Measurements from ENCODE around the gene NUDT16L1. TPM values are rescaled to one million over a fixed set of nuclear protein-coding genes. Genes with fewer than 3 reads are reported as not detected.

Gene NUDT16L1
- total RNA-seq, 2 experiments from 2014 or later, result 14.9 to 15.9 TPM

DNA sequence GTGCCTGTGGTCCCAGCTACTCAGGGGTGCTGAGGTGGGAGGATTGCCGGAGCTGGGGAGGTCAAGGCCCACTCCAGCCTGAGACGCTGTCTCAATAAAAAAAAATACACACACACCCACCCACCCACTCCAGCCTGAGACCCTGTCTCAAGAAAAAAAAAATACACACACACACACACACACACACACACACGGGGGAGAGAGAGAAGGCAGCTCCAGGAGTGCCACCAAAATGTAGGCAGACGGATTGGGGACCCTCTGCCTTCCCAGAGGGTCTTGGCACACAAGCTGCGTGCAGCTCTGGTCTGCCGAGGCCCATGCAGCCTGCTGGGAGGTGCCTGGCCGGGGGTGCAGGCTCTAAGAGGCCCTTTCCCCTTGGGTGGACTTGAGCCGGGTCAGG lies 5.9 kb upstream of the NUDT16L1 start:
- no peak overlapping the region for H3K27ac ChIP-seq (ENCODE audit: low read depth, low read length, poor library complexity, severe bottlenecking)
- H3K9me3 ChIP-seq (ENCODE audit: low read length), result no peaks in the 10 kb centered on the region
- H3K4me3 ChIP-seq (ENCODE audit: low read depth, low read length, poor library complexity, severe bottlenecking), result no peak overlapping the region
- CTCF ChIA-PET (ENCODE audit: unreplicated experiment), result no interaction called here
- TF ChIP-seq EZH2phosphoT487 (IDR thresholded peaks at IDR 0.05; ENCODE audit: borderline replicate concordance, low read depth, low read length) (no peak), CTCF (conservative IDR thresholded peaks at IDR 0.05; ENCODE audit: low read length) (no peak)
- no peaks in the 10 kb centered on the region for H4K20me1 ChIP-seq (ENCODE audit: insufficient read depth, low read length)
- DNase-seq (ENCODE audit: low spot score), result no peak
- no peaks in the 10 kb centered on the region for H3K9me2 ChIP-seq (ENCODE audit: insufficient read depth, low read length)
- H3K4me2 ChIP-seq (ENCODE audit: low read length), result no peak overlapping the region
- H3K36me3 ChIP-seq (ENCODE audit: insufficient read depth, low read length), result no peaks in the 10 kb centered on the region
- H3K79me2 ChIP-seq (ENCODE audit: insufficient read depth, low read depth, low read length), result no peaks in the 10 kb centered on the region
- BruUV-seq (replicated peaks), result no TSS peak
- intact Hi-C loops (cut with micrococcal nuclease; ENCODE audit: unreplicated experiment), result no loop called here
- no peak overlapping the region for H2AFZ ChIP-seq (ENCODE audit: low read length)
- H3K4me1 ChIP-seq (ENCODE audit: insufficient read depth, low read length, poor library complexity, severe bottlenecking), result no peaks in the 10 kb centered on the region
- POLR2A ChIA-PET, result no interaction called here

GRCh38 chr16:4687946-4688673 lies 5.3 kb upstream of the NUDT16L1 start:
- ChIA-PET CTCF (ENCODE audit: unreplicated experiment) (no interaction called here), POLR2A (no interaction called here)
- Histone ChIP-seq H3K9me3 (ENCODE audit: low read length) (no peaks in the 10 kb centered on the region), H3K27ac (ENCODE audit: low read depth, low read length, poor library complexity, severe bottlenecking) (no peak overlapping the region), H3K4me3 (ENCODE audit: low read depth, low read length, poor library complexity, severe bottlenecking) (no peak overlapping the region), H3K4me2 (ENCODE audit: low read length) (no peak overlapping the region), H3K4me1 (ENCODE audit: insufficient read depth, low read length, poor library complexity, severe bottlenecking) (peaks cover 6% of the 10 kb centered on the region), H3K36me3 (ENCODE audit: insufficient read depth, low read length) (no peaks in the 10 kb centered on the region), H3K9me2 (ENCODE audit: insufficient read depth, low read length) (no peaks in the 10 kb centered on the region), H3K79me2 (ENCODE audit: insufficient read depth, low read depth, low read length) (no peaks in the 10 kb centered on the region), H4K20me1 (ENCODE audit: insufficient read depth, low read length) (no peaks in the 10 kb centered on the region), H2AFZ (ENCODE audit: low read length) (no peak overlapping the region)
- no peak for DNase-seq (ENCODE audit: low spot score)
- TF ChIP-seq EZH2phosphoT487 (IDR thresholded peaks at IDR 0.05; ENCODE audit: borderline replicate concordance, low read depth, low read length), result no peak
- TF ChIP-seq CTCF (conservative IDR thresholded peaks at IDR 0.05; ENCODE audit: low read length), result no peak
- no TSS peak for BruUV-seq (replicated peaks)
- intact Hi-C loops (cut with micrococcal nuclease; ENCODE audit: unreplicated experiment), result no loop called here

DNA sequence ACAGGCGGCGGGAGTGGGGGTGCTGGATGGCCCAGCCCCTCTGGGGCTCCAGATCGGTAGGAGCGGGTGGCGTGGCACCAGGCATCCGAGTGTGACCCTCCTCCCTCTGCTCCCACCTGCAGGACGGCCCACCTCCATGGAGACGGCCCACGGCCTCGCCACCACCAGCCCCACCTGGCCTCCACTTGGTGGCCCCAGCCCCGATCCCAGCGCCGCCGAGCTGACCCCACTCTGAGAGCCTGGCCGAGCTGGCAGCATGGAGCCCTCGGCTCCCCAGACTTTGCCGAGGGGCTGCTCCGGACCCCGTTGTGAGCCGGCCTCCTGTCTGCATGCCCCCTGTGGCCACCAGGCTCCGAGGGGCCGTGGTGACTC lies 4.7 kb upstream of the NUDT16L1 start:
- Histone ChIP-seq H3K27ac (ENCODE audit: low read depth, low read length, poor library complexity, severe bottlenecking) (no peak overlapping the region), H3K79me2 (ENCODE audit: insufficient read depth, low read depth, low read length) (no peaks in the 10 kb centered on the region), H3K4me3 (ENCODE audit: low read depth, low read length, poor library complexity, severe bottlenecking) (no peak overlapping the region), H3K4me1 (ENCODE audit: insufficient read depth, low read length, poor library complexity, severe bottlenecking) (peaks cover 7% of the 10 kb centered on the region), H2AFZ (ENCODE audit: low read length) (no peak overlapping the region), H3K9me2 (ENCODE audit: insufficient read depth, low read length) (no peaks in the 10 kb centered on the region), H3K36me3 (ENCODE audit: insufficient read depth, low read length) (no peaks in the 10 kb centered on the region), H3K4me2 (ENCODE audit: low read length) (no peak overlapping the region), H3K9me3 (ENCODE audit: low read length) (no peaks in the 10 kb centered on the region), H4K20me1 (ENCODE audit: insufficient read depth, low read length) (no peaks in the 10 kb centered on the region)
- intact Hi-C loops (cut with micrococcal nuclease; ENCODE audit: unreplicated experiment), result no loop called here
- ChIA-PET POLR2A (no interaction called here), CTCF (ENCODE audit: unreplicated experiment) (no interaction called here)
- BruUV-seq (replicated peaks), result no TSS peak
- no peak for DNase-seq (ENCODE audit: low spot score)
- TF ChIP-seq EZH2phosphoT487 (IDR thresholded peaks at IDR 0.05; ENCODE audit: borderline replicate concordance, low read depth, low read length), result no peak
- TF ChIP-seq CTCF (conservative IDR thresholded peaks at IDR 0.05; ENCODE audit: low read length), result no peak
